Calu3 (cell line): ENCODE results near the gene CACNA1I. TPM values are rescaled to one million over a fixed set of nuclear protein-coding genes. Genes with fewer than 3 reads are reported as not detected.

ENCODE experiments used
- BruUV-seq: library from RNA; stranded (reverse); fragments of 400-500 nt; replicated peaks from 2 replicates; lab custom pipeline; 2021; lab: Mats Ljungman, UMichigan
- CTCF ChIA-PET: fragments of 300-600 bp; sonication (Branson Sonifier 250); formaldehyde crosslinking; loops from one replicate; lab custom pipeline; 2022; ENCODE audit warnings: antibody characterized with exemption; lab: Charles Lee
- DNase-seq: peaks from one replicate; pipeline ENCODE4 v3.0.0; 2022
- H3K27ac Mint-ChIP-seq: one replicate; pipeline ENCODE4 v1.8.0; 2022; ENCODE audit warnings: mixed read lengths; ENCODE audit not compliant: unreplicated experiment
- H3K27me3 Mint-ChIP-seq: one replicate; pipeline ENCODE4 v1.8.0; 2022; ENCODE audit warnings: mixed read lengths; ENCODE audit not compliant: unreplicated experiment
- H3K36me3 Mint-ChIP-seq: one replicate; pipeline ENCODE4 v1.8.0; 2022; ENCODE audit warnings: mild to moderate bottlenecking, moderate library complexity, mixed read lengths; ENCODE audit not compliant: insufficient read depth, unreplicated experiment
- H3K4me1 Mint-ChIP-seq: one replicate; pipeline ENCODE4 v1.8.0; 2022; ENCODE audit warnings: mild to moderate bottlenecking, low read depth, mixed read lengths; ENCODE audit not compliant: unreplicated experiment
- H3K4me3 Mint-ChIP-seq: one replicate; pipeline ENCODE4 v1.8.0; 2022; ENCODE audit warnings: mild to moderate bottlenecking, low read depth, moderate library complexity, mixed read lengths; ENCODE audit not compliant: unreplicated experiment
- H3K9me3 Mint-ChIP-seq: one replicate; pipeline ENCODE4 v1.8.0; 2022; ENCODE audit warnings: low read depth, mixed read lengths; ENCODE audit not compliant: unreplicated experiment
- intact Hi-C: fragments of 100-400 bp; cut with micrococcal nuclease; formaldehyde crosslinking; loops from one replicate; pipeline ENCODE4 v1.10.0; 2022; ENCODE audit not compliant: unreplicated experiment
- total RNA-seq: library from RNA; stranded (reverse); gene quantifications from 2 replicates; pipeline ENCODE4 v1.2.3, GENCODE V29; 2022
- TF ChIP-seq, protein P1 (sequence below): fragments of 200-600 bp; IDR thresholded peaks from one replicate; pipeline ENCODE4 v1.8.0; 2022; ENCODE audit warnings: antibody characterized with exemption; ENCODE audit not compliant: unreplicated experiment

The CACNA1I gene
- total RNA-seq, 1 experiment from 2014 or later = 0.05 TPM

DNA sequence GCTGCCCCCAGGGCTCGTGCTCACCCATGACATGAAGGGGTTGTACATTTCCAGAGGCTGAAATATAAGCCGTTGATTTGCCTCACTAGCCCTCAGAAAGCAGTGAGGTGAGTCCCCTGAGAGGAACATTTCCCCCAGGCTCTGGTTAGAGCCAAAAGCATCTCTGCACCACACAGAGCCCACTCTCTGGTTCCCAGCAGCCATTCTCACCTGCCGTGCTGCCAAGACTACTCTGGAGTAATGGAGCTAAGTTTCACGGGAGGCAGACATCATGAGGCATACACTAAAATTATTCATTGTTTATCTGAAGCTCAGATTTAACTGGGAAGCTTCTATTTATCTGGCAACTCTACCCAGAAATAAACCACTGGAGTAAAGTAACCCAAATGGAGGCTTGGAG lies 40.8 kb downstream of the CACNA1I start:
- Mint-ChIP-seq H3K27ac (no peak overlapping the region), H3K9me3 (no peaks in the 10 kb centered on the region), H3K36me3 (peaks cover 4% of the 10 kb centered on the region), H3K27me3 (peaks cover 96% of the 10 kb centered on the region), H3K4me1 (peaks cover 10% of the 10 kb centered on the region), H3K4me3 (no peak overlapping the region)
- no TSS peak for BruUV-seq
- TF ChIP-seq, protein P1, sequence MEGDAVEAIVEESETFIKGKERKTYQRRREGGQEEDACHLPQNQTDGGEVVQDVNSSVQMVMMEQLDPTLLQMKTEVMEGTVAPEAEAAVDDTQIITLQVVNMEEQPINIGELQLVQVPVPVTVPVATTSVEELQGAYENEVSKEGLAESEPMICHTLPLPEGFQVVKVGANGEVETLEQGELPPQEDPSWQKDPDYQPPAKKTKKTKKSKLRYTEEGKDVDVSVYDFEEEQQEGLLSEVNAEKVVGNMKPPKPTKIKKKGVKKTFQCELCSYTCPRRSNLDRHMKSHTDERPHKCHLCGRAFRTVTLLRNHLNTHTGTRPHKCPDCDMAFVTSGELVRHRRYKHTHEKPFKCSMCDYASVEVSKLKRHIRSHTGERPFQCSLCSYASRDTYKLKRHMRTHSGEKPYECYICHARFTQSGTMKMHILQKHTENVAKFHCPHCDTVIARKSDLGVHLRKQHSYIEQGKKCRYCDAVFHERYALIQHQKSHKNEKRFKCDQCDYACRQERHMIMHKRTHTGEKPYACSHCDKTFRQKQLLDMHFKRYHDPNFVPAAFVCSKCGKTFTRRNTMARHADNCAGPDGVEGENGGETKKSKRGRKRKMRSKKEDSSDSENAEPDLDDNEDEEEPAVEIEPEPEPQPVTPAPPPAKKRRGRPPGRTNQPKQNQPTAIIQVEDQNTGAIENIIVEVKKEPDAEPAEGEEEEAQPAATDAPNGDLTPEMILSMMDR = no peak
- no peak for DNase-seq
- intact Hi-C loops = no loop called here
- CTCF ChIA-PET = interaction anchor here (0.6 kb wide), 1 partner anchor 101 kb away, joined by 3 read pairs; no protein-coding TSS in a partner anchor

DNA sequence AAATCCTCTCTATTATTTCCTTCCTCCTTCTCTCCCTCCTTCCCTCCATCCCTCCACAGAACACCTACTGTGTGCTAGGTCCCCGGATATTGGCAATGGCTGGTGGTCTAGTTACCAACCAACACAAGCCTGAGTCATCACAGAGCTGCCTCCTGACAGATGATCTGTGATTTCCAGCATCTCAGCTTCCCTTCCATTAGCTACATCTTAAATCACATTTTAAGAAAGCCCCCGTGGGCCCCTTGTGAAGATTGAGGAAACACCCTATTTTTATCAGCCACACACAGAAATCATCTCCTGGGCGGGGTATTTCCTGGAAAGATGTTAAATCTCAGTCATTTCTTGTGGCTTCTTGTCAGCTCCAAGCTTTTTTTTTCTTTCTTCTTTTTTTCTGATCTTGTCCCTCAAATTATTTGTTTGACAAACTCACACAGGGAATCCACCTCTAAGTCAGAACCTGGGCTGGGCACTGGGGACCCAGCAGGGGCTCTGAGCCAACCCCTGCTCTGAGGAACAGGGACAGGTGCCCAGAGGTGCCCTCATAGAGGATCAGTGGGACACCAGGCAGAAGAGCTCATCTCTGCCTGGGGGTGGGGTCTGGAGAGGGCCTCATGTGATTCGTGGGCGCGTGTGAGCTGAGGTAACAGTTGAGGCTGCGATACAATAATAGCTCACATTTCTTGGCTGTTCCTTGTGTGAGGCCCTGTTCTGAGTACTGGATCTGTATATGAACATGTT lies 42.4 kb downstream of the CACNA1I start:
- CTCF ChIA-PET = interaction anchor here (0.5 kb wide), 1 partner anchor 440 kb away, joined by 3 read pairs; no protein-coding TSS in a partner anchor
- Mint-ChIP-seq H3K27ac (no peak overlapping the region), H3K27me3 (peaks cover 100% of the 10 kb centered on the region), H3K4me3 (no peak overlapping the region), H3K4me1 (peaks cover 5% of the 10 kb centered on the region), H3K9me3 (no peaks in the 10 kb centered on the region), H3K36me3 (no peaks in the 10 kb centered on the region)
- TF ChIP-seq, protein P1 = no peak
- no TSS peak for BruUV-seq
- intact Hi-C loops = no loop called here
- DNase-seq = no peak

DNA sequence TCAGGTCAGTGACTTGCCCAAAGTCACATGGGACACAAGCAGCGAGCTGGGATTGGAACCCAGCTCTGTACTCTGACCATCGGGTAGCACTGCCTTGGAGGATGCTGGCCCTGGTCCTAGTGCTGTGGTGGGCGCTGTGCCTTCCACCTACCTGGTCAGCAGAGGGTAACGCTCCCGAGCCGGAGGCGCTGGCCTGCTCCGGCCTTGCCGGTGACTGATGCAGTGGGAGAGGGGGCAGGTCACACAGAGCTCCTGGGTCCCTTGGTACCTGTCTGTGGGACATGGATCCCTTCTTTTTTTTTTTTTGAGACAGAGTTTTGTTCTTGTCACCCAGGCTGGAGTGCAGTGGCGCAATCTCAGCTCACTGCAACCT lies 43.0 kb downstream of the CACNA1I start:
- Mint-ChIP-seq H3K36me3 (no peaks in the 10 kb centered on the region), H3K27ac (no peak overlapping the region), H3K27me3 (peaks cover 100% of the 10 kb centered on the region), H3K9me3 (no peaks in the 10 kb centered on the region), H3K4me3 (no peak overlapping the region), H3K4me1 (peaks cover 11% of the 10 kb centered on the region)
- CTCF ChIA-PET = interaction anchor here (0.7 kb wide), 1 partner anchor 293 kb away, joined by 3 read pairs; no protein-coding TSS in a partner anchor
- intact Hi-C loops = no loop called here
- no TSS peak for BruUV-seq
- no peak for DNase-seq
- TF ChIP-seq, protein P1 = no peak

DNA sequence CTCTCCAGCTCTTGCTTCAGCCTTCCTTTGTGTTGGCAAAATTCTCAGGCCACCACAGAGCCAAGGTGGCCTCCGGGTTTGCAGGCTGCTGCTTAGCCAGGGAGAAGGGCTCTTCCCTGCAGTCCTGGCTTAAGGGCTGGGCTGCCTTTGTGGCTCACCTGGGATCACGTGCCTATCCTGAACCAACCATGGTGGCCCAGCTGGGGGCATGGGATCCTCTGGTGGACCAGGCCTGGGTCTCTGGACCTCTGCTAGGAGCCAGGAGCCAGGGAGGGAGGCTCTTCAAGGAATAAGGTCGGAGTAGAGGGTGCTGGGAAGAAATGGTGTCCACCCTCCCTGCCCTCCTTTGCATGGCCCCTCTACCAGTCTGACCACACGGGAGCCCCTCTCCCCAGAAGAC lies 43.9 kb downstream of the CACNA1I start:
- Mint-ChIP-seq H3K9me3 (no peaks in the 10 kb centered on the region), H3K27ac (no peak overlapping the region), H3K4me3 (no peak overlapping the region), H3K27me3 (peaks cover 100% of the 10 kb centered on the region), H3K36me3 (no peaks in the 10 kb centered on the region), H3K4me1 (peaks cover 11% of the 10 kb centered on the region)
- TF ChIP-seq, protein P1 = no peak
- intact Hi-C loops = no loop called here
- CTCF ChIA-PET = no interaction called here
- no peak for DNase-seq
- BruUV-seq = no TSS peak
